ENCODE results near the gene HTRA3.

The HTRA3 gene

DNA sequence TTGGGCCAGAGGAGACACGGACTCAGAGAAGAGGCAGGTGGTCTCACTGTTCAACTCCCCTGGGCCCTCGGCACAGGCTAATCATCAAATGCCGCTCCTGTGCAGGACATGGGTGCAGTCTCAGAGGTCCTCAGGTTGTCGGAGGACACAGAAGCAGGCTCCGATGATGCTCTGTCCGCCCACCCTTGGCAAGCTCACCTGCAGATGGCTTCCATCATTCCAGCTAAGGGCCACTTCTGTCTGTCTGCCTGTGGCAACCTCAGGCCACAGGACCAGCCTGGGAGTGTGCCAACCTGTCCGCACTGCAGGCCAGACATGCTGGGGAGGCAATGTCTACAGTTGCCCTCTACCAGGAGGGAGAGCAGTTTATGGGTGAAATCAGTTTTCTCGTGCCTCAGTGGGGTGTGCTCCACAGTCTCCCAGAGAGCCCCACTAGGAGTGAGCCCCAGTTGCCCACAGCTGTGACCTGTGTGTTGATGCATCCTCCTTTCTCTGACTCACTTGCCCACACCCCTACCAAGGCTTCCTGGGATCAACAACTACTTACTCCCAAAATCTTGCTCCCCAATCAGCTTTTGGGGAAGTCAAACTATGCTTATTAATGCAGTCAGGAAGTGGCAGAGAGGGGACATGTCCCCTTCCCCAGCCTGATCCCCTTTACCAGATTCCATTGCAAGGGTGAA, 55.9 kb downstream of the HTRA3 start:
- H3K4me3 ChIP-seq (ENCODE audit: low read depth, low read length): no peak overlapping the region
- CTCF ChIA-PET: no interaction called here
- DNase-seq (ENCODE audit: low read depth, low spot score): no peak
- TF ChIP-seq, protein P1, sequence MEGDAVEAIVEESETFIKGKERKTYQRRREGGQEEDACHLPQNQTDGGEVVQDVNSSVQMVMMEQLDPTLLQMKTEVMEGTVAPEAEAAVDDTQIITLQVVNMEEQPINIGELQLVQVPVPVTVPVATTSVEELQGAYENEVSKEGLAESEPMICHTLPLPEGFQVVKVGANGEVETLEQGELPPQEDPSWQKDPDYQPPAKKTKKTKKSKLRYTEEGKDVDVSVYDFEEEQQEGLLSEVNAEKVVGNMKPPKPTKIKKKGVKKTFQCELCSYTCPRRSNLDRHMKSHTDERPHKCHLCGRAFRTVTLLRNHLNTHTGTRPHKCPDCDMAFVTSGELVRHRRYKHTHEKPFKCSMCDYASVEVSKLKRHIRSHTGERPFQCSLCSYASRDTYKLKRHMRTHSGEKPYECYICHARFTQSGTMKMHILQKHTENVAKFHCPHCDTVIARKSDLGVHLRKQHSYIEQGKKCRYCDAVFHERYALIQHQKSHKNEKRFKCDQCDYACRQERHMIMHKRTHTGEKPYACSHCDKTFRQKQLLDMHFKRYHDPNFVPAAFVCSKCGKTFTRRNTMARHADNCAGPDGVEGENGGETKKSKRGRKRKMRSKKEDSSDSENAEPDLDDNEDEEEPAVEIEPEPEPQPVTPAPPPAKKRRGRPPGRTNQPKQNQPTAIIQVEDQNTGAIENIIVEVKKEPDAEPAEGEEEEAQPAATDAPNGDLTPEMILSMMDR (IDR thresholded peaks at IDR 0.05; ENCODE audit: insufficient read depth, low read length, missing control alignments): no peak
- POLR2A ChIA-PET: no interaction called here

DNA sequence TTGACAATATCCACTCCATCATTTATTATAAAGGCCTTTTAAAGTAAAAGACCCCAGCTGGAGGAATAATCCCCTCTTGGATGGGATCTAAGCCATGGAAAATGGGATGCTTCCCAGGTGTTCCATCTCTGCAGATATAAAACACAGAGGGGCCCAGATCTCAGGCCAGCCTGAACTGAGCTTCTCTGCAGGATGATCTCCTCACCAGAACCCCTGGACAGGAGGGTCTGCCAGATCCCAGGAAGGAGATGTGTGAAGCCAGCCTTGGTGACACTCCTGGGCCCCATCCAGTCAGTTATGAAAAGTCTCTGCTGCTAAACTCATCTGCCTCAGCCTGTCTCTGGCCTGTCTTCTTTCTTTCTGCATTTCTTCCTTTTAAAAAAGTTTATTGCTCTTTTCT, 56.7 kb downstream of the HTRA3 start:
- POLR2A ChIA-PET: no interaction called here
- CTCF ChIA-PET: no interaction called here
- DNase-seq (ENCODE audit: low read depth, low spot score): no peak
- TF ChIP-seq, protein P1 (IDR thresholded peaks at IDR 0.05; ENCODE audit: insufficient read depth, low read length, missing control alignments): no peak
- no peak overlapping the region for H3K4me3 ChIP-seq (ENCODE audit: low read depth, low read length)

DNA sequence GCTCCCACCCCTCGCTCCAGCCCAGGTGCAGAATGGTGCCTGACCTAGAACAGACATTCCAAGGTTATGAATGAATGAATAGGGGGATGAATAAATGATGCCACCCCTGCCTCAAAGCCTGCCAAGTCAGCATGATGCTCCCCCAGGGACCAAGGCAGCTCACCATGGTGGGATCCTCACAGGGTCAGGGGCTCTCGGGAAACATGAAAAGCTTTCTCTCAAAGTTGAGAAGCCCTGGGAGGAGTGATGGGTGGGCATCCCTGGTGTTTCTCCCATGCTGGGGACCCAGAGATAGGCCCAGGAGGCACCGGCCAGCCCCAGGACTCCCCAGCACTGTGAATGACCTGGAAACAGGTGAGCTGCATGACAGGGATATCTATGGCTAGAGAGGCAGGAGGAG, 58.9 kb downstream of the HTRA3 start:
- POLR2A ChIA-PET: no interaction called here
- CTCF ChIA-PET: no interaction called here

DNA sequence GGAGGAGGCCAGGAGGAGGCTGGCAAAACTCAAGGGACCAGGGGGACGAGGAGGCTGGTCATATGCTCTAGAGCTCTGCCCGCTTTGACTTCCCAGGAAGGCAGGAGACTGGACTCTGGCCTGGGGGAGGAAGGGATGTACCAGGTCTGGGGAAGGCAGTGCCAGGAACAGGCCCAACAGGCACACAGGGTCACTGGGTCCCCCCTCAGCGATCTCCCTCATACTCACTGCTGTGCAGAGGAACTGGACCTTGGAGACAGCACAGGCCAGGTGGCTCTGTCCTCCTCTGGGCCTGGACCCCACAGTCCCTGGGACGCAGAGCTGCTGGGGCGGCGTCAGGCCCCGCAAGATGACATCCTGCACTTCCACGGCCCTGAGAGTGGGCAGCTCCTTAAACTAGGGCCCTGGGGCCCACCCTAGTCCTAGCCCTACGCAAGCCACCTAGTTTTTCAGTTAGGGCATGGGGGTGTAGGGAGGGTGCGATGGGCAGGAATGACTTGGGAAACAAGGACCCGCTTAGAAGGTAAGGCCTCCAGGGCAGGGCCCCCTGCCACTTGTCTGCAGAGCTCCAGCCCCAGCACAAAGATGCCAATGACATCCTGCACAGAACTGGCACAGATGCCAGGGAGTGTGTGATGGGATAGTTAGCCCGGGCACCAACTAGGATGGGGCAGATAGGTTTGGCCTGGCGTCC, 59.5 kb downstream of the HTRA3 start:
- DNase-seq (ENCODE audit: low read depth, low spot score): no peak
- CTCF ChIA-PET: interaction anchor here (0.8 kb wide), 1 partner anchor 87 kb away, joined by 3 read pairs; no protein-coding TSS in a partner anchor
- TF ChIP-seq, protein P1 (IDR thresholded peaks at IDR 0.05; ENCODE audit: insufficient read depth, low read length, missing control alignments): no peak
- POLR2A ChIA-PET: no interaction called here
- no peak overlapping the region for H3K4me3 ChIP-seq (ENCODE audit: low read depth, low read length)

More for the DNA sequence above, 58.9 kb downstream of the HTRA3 start:
- no peak overlapping the region for H3K4me3 ChIP-seq (ENCODE audit: low read depth, low read length)
- DNase-seq (ENCODE audit: low read depth, low spot score): no peak
- TF ChIP-seq, protein P1 (IDR thresholded peaks at IDR 0.05; ENCODE audit: insufficient read depth, low read length, missing control alignments): no peak

DNA sequence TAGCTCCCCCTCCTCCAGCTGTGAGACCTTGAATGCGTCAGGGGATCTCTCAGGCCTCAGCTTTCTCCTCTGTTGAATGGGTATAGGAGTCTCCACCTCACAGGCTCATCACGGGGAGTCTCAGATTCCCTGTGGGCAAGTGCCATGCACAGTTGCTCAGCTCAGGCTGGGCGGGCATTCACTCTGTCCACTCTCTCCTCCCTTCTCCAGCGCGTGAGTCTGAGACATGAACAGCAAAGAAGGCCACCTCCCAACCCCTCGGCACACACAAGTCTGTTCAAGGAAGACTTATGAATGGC, 60.0 kb downstream of the HTRA3 start:
- TF ChIP-seq, protein P1 (IDR thresholded peaks at IDR 0.05; ENCODE audit: insufficient read depth, low read length, missing control alignments): no peak
- ChIA-PET POLR2A (no interaction called here), CTCF (interaction anchor here (0.8 kb wide), 1 partner anchor 87 kb away, joined by 3 read pairs; no protein-coding TSS in a partner anchor)
- no peak overlapping the region for H3K4me3 ChIP-seq (ENCODE audit: low read depth, low read length)
- no peak for DNase-seq (ENCODE audit: low read depth, low spot score)

DNA sequence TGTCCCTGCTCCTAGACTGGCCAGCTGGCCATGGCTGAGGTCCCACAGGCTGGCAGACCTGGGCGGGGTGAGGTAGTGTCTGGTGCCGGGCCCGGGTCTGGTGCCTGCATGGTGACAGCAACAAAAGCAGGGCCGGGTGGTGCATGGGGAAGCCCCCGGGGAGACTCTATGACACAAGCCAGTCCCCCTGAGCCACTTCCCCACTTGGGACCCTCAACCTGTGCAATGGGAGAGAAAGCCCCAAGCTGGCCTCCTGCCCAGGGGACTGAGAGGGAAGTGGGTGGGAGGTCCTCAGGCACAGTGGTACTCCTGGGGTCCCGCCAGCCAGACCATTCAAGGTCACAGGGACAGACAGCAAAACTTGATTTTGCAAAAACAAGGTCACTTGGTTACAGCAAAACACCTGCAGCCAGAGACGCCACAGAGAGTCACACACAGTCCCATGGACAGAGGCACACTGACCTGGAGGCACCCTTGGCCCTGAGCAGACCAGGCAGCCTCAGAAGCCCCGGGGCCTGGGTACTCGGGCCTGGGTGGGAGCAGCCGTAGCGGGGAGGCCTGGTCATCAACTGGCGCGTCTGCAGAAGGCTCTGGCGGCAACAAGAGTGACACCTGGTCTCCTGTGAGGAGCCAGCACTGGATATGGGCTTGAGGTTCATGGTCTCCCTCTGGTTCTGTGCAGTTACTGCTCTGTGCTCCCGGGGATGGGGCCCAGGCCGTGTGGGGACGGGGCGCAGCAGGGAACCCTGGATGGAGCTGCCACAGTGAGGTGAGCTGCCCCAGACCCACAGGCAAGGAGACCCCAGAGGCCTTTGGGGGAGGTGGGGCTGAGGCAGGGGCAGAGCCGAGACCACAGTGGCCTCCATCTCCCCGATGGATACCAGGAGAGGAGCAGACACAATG, 60.6 kb downstream of the HTRA3 start:
- CTCF ChIA-PET: interaction anchor here (0.8 to 1.3 kb wide), 2 partner anchors 72 to 88 kb away, joined by 3 read pairs; no protein-coding TSS in a partner anchor
- TF ChIP-seq, protein P1 (IDR thresholded peaks at IDR 0.05; ENCODE audit: insufficient read depth, low read length, missing control alignments): no peak
- no peak for DNase-seq (ENCODE audit: low read depth, low spot score)
- POLR2A ChIA-PET: no interaction called here
- H3K4me3 ChIP-seq (ENCODE audit: low read depth, low read length): no peak overlapping the region

Data from AG04449 (cell line).